SU-DHL-6 (cell line): Measurements from ENCODE around the gene ZC3H18.

Experiments
- CTCF ChIP-seq: fragments of 200-600 bp; sonication (generic); IDR thresholded peaks from one replicate; pipeline ENCODE4 v1.5.1; 2017; ENCODE audit warnings: antibody characterized with exemption, mild to moderate bottlenecking, low read length, moderate library complexity; ENCODE audit not compliant: insufficient read depth, poor library complexity, severe bottlenecking
- EZH2phosphoT487 ChIP-seq: fragments of 200-600 bp; sonication (generic), shearing (Covaris generic); conservative IDR thresholded peaks from 2 replicates; pipeline ENCODE4 v1.6.1; 2018; ENCODE audit warnings: mild to moderate bottlenecking, antibody characterized with exemption, low read length, moderate library complexity, mixed read lengths

GRCh38 chr16:88593061-88593460 is 22.9 kb downstream of the ZC3H18 start:
- no peak for TF ChIP-seq CTCF
- no peak for TF ChIP-seq EZH2phosphoT487
